Endometrial microvascular endothelial cells (primary cell): ENCODE measurements around the gene CELF1. TPM values are rescaled to one million over a fixed set of nuclear protein-coding genes. Genes with fewer than 3 reads are reported as not detected.

ENCODE experiments used
- total RNA-seq: library from RNA; depleted of rRNA; stranded (reverse); fragments of >200 nt; gene quantifications from one replicate; pipeline ENCODE4 v1.2.3, GENCODE V29; 2015; ENCODE audit errors: inconsistent ontology term

Gene CELF1
- total RNA-seq, 1 donor from 2014 or later, result 86.2 TPM

Other genes with a start within 250 kb of the CELF1 start
- not detected for gene MYBPC3, start 200.4 kb downstream of the CELF1 start, total RNA-seq
- gene SPI1, start 174.6 kb downstream of the CELF1 start, total RNA-seq, result not detected
- gene SLC39A13, start 144.5 kb downstream of the CELF1 start, total RNA-seq, result 133 TPM
- 238 TPM for gene PSMC3, start 126.7 kb downstream of the CELF1 start, total RNA-seq
- not detected for gene RAPSN, start 104.0 kb downstream of the CELF1 start, total RNA-seq
- gene PTPMT1, start 12.5 kb upstream of the CELF1 start, total RNA-seq, result 107 TPM
- gene KBTBD4, start 25.8 kb upstream of the CELF1 start, total RNA-seq, result 26.3 TPM
- 78.7 TPM for gene NDUFS3, start 25.9 kb upstream of the CELF1 start, total RNA-seq
- gene FAM180B, start 33.5 kb upstream of the CELF1 start, total RNA-seq, result not detected
- gene C1QTNF4, start 41.3 kb upstream of the CELF1 start, total RNA-seq, result not detected
- 164 TPM for gene MTCH2, start 89.4 kb upstream of the CELF1 start, total RNA-seq
- not detected for gene AGBL2, start 162.2 kb upstream of the CELF1 start, total RNA-seq
- 64.0 TPM for gene FNBP4, start 214.2 kb upstream of the CELF1 start, total RNA-seq